HepG2 (cell line): Measurements from ENCODE around the gene RAD54L. TPM values are rescaled to one million over a fixed set of nuclear protein-coding genes. Genes with fewer than 3 reads are reported as not detected.

Source experiments
- DMAP1 ChIP-seq: IDR thresholded peaks from 2 replicates; pipeline ENCODE4 v1.6.1; 2016
- FOSL2 ChIP-seq: sonication (generic); formaldehyde crosslinking; IDR thresholded peaks from 2 replicates; pipeline ENCODE4 v1.4.0; 2020; ENCODE audit warnings: missing genetic modification reagents
- FOXA1 ChIP-seq, 2 experiments: fragments of 450-650 bp in 1 of 2; sonication (generic) in 1 of 2; formaldehyde crosslinking in 1 of 2; IDR thresholded peaks; 2 replicates each; pipeline versions ENCODE4 v1.4.0 to v1.6.1; 2016 to 2020; ENCODE audit warnings: missing genetic modification reagents in 1 of 2
- MAFG ChIP-seq: sonication (generic); formaldehyde crosslinking; IDR thresholded peaks from 2 replicates; pipeline ENCODE4 v1.5.1; 2020; ENCODE audit warnings: mild to moderate bottlenecking, missing genetic modification reagents
- STAG1 ChIP-seq: sonication (generic); formaldehyde crosslinking; IDR thresholded peaks from 2 replicates; pipeline ENCODE4 v1.4.0; 2020; ENCODE audit warnings: missing genetic modification reagents
- YEATS2 ChIP-seq: sonication (generic); formaldehyde crosslinking; IDR thresholded peaks from 2 replicates; pipeline ENCODE4 v1.4.0; 2020; ENCODE audit warnings: missing genetic modification reagents, borderline replicate concordance
- ZBTB7B ChIP-seq: sonication (generic); formaldehyde crosslinking; IDR thresholded peaks from 2 replicates; pipeline ENCODE4 v1.4.0; 2020; ENCODE audit warnings: missing genetic modification reagents
- ZNF317 ChIP-seq: sonication (generic); formaldehyde crosslinking; IDR thresholded peaks from 2 replicates; pipeline ENCODE4 v1.5.0; 2020; ENCODE audit warnings: mild to moderate bottlenecking, missing genetic modification reagents
- ZNF326 ChIP-seq: sonication (generic); formaldehyde crosslinking; IDR thresholded peaks from 2 replicates; pipeline ENCODE4 v1.4.0; 2020; ENCODE audit warnings: missing genetic modification reagents, borderline replicate concordance
- ZNF446 ChIP-seq: sonication (generic); formaldehyde crosslinking; IDR thresholded peaks from 2 replicates; pipeline ENCODE4 v1.5.0; 2020; ENCODE audit warnings: mild to moderate bottlenecking, missing genetic modification reagents
- ZNF451 ChIP-seq: sonication (generic); formaldehyde crosslinking; IDR thresholded peaks from 2 replicates; pipeline ENCODE4 v1.5.0; 2020; ENCODE audit warnings: mild to moderate bottlenecking, missing genetic modification reagents
- polyA plus RNA-seq, 8 experiments: library from polyadenylated mRNA; depleted of rRNA in 3 of 8; stranded (reverse) in 7 of 8; unstranded in 1 of 8; fragments of >200 nt; fragmentation: Illumina TruSeq in 4 of 8; extraction: Trizol in 4 of 8; gene quantifications; 2 replicates each; pipeline versions ENCODE4 v1.2.1 to v1.2.3, GENCODE V29; 2011 to 2016; ENCODE audit warnings: low read depth in 4 of 8, missing spikeins in 1 of 8, mixed read lengths in 1 of 8; ENCODE audit not compliant: insufficient read depth in 1 of 8
- total RNA-seq, 5 experiments: library from RNA; depleted of rRNA; stranded (reverse); fragments of >200 nt; fragmentation: Illumina TruSeq; extraction: Trizol; gene quantifications; 2 replicates each; pipeline ENCODE4 v1.2.3, GENCODE V29; 2016; ENCODE audit warnings: low read depth in 1 of 5
- TF ChIP-seq, protein P1 (sequence below): sonication (generic); formaldehyde crosslinking; IDR thresholded peaks from 2 replicates; pipeline ENCODE4 v1.8.0; 2022; ENCODE audit warnings: low read depth, missing genetic modification reagents
- TF ChIP-seq, protein P2 (sequence below): sonication (generic); formaldehyde crosslinking; conservative IDR thresholded peaks from 2 replicates; pipeline ENCODE4 v1.8.0; 2022; ENCODE audit warnings: missing genetic modification reagents
- TF ChIP-seq, protein P3 (sequence below): sonication (generic); formaldehyde crosslinking; IDR thresholded peaks from 2 replicates; pipeline ENCODE4 v1.8.1; 2022; ENCODE audit warnings: mild to moderate bottlenecking, missing genetic modification reagents
- TF ChIP-seq, protein P4 (sequence below), 2 experiments: sonication (generic) in 1 of 2; formaldehyde crosslinking in 1 of 2; IDR thresholded peaks; 2 replicates each; pipeline versions ENCODE4 v1.4.0 to v1.6.1; 2018 to 2020; ENCODE audit warnings: missing genetic modification reagents in 2 of 2, borderline replicate concordance in 1 of 2, low read depth in 1 of 2, mild to moderate bottlenecking in 1 of 2, missing biosample characterization in 1 of 2
- TF ChIP-seq, protein P5 (sequence below): sonication (generic); formaldehyde crosslinking; IDR thresholded peaks from 2 replicates; pipeline ENCODE4 v1.4.0; 2020; ENCODE audit warnings: missing genetic modification reagents
- TF ChIP-seq, protein P6 (sequence below): sonication (generic); formaldehyde crosslinking; IDR thresholded peaks from 2 replicates; pipeline ENCODE4 v1.5.0; 2020; ENCODE audit warnings: mild to moderate bottlenecking, missing genetic modification reagents

Gene RAD54L
- total and polyA plus RNA-seq, 2 of the 13 experiments (the other 11 are each of a cell fraction or from before 2014, with no cell fraction given): 10.2 to 30.0 TPM

DNA sequence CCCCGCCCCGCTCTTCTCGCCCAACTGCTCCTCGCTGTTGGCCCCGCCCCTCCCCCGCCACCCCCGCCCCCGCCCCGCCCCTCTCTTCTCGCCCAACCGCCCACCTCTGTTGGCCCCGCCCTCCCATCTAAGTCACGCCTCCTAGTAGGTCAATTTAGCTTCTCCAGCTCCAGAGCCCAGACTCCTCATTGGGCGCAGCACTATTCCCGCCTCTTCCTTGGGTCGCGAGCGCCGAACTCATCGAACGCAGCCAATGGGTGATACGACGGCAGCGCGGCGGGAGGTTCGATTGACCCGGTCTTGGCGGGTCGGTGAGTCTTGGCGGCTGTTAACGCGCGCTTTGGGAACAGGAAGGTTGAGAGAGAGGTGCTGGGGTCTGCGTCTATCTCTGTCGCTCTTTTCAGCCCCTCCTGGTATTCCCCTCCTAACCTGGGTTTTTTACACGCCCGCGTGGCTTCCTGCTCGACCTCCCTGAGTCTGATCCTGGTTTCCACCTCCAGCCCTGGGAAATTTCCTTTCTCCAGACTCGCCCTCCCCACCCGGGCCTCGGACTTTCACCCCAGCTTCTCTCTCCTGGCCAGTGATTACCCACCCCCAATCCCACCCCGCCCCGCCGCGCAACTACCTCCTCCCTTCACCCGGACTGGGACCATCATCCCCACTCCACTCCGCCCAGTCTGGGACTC is at the start of gene RAD54L (continued):
- TF ChIP-seq, protein P1, sequence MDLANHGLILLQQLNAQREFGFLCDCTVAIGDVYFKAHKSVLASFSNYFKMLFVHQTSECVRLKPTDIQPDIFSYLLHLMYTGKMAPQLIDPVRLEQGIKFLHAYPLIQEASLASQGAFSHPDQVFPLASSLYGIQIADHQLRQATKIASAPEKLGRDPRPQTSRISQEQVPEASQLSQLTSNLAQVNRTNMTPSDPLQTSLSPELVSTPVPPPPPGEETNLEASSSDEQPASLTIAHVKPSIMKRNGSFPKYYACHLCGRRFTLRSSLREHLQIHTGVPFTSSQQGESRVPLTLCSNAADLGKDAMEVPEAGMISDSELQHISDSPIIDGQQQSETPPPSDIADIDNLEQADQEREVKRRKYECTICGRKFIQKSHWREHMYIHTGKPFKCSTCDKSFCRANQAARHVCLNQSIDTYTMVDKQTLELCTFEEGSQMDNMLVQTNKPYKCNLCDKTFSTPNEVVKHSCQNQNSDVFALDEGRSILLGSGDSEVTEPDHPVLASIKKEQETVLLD (CRISPR knock-in tag): peak; percentile 83
- TF ChIP-seq ZNF446 (no peak), FOSL2 (CRISPR knock-in tag) (peak; percentile 60), ZNF326 (CRISPR knock-in tag) (no peak), STAG1 (CRISPR knock-in tag) (no peak), FOXA1 (IDR thresholded peaks at IDR 0.05) (no peak), FOXA1 (CRISPR knock-in tag; IDR thresholded peaks at IDR 0.05) (0 out of 2 replicates have a peak, but pooled peaks have one; percentile 25), ZNF317 (peak; percentile 64; the same call in 1 of the 2 replicates), DMAP1 (CRISPR knock-in tag) (peak; percentile 82), ZBTB7B (no peak), YEATS2 (CRISPR knock-in tag) (peak; percentile 92), MAFG (no peak), ZNF451 (CRISPR knock-in tag) (0 out of 2 replicates have a peak, but pooled peaks have one; percentile 34)
- TF ChIP-seq, protein P2, sequence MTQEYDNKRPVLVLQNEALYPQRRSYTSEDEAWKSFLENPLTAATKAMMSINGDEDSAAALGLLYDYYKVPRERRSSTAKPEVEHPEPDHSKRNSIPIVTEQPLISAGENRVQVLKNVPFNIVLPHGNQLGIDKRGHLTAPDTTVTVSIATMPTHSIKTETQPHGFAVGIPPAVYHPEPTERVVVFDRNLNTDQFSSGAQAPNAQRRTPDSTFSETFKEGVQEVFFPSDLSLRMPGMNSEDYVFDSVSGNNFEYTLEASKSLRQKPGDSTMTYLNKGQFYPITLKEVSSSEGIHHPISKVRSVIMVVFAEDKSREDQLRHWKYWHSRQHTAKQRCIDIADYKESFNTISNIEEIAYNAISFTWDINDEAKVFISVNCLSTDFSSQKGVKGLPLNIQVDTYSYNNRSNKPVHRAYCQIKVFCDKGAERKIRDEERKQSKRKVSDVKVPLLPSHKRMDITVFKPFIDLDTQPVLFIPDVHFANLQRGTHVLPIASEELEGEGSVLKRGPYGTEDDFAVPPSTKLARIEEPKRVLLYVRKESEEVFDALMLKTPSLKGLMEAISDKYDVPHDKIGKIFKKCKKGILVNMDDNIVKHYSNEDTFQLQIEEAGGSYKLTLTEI (CRISPR knock-in tag): no peak; the same call in 1 of the 2 replicates
- TF ChIP-seq, protein P3, sequence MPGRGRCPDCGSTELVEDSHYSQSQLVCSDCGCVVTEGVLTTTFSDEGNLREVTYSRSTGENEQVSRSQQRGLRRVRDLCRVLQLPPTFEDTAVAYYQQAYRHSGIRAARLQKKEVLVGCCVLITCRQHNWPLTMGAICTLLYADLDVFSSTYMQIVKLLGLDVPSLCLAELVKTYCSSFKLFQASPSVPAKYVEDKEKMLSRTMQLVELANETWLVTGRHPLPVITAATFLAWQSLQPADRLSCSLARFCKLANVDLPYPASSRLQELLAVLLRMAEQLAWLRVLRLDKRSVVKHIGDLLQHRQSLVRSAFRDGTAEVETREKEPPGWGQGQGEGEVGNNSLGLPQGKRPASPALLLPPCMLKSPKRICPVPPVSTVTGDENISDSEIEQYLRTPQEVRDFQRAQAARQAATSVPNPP (CRISPR knock-in tag): no peak; the same call in 1 of the 2 replicates
- TF ChIP-seq, protein P4, sequence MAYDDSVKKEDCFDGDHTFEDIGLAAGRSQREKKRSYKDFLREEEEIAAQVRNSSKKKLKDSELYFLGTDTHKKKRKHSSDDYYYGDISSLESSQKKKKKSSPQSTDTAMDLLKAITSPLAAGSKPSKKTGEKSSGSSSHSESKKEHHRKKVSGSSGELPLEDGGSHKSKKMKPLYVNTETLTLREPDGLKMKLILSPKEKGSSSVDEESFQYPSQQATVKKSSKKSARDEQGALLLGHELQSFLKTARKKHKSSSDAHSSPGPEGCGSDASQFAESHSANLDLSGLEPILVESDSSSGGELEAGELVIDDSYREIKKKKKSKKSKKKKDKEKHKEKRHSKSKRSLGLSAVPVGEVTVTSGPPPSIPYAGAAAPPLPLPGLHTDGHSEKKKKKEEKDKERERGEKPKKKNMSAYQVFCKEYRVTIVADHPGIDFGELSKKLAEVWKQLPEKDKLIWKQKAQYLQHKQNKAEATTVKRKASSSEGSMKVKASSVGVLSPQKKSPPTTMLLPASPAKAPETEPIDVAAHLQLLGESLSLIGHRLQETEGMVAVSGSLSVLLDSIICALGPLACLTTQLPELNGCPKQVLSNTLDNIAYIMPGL (CRISPR knock-in tag; IDR thresholded peaks at IDR 0.05; ENCODE audit: borderline replicate concordance in 1 of 2, low read depth in 1 of 2): peak; percentile 19 to 67; a peak in 1 of 4 replicates
- TF ChIP-seq, protein P5, sequence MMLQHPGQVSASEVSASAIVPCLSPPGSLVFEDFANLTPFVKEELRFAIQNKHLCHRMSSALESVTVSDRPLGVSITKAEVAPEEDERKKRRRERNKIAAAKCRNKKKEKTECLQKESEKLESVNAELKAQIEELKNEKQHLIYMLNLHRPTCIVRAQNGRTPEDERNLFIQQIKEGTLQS: no peak
- TF ChIP-seq, protein P6, sequence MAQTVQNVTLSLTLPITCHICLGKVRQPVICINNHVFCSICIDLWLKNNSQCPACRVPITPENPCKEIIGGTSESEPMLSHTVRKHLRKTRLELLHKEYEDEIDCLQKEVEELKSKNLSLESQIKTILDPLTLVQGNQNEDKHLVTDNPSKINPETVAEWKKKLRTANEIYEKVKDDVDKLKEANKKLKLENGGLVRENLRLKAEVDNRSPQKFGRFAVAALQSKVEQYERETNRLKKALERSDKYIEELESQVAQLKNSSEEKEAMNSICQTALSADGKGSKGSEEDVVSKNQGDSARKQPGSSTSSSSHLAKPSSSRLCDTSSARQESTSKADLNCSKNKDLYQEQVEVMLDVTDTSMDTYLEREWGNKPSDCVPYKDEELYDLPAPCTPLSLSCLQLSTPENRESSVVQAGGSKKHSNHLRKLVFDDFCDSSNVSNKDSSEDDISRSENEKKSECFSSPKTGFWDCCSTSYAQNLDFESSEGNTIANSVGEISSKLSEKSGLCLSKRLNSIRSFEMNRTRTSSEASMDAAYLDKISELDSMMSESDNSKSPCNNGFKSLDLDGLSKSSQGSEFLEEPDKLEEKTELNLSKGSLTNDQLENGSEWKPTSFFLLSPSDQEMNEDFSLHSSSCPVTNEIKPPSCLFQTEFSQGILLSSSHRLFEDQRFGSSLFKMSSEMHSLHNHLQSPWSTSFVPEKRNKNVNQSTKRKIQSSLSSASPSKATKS (CRISPR knock-in tag): no peak
